Panc1 (cell line): Measurements from ENCODE around the gene SRSF5.

Source experiments
- POLR2AphosphoS5 ChIP-seq: IDR thresholded peaks from 2 replicates; pipeline ENCODE4 v1.6.1; 2012; ENCODE audit warnings: mild to moderate bottlenecking, low read depth, low read length, moderate library complexity
- SIN3A ChIP-seq: IDR thresholded peaks from 2 replicates; pipeline ENCODE4 v1.6.1; 2012; ENCODE audit warnings: low read depth, mild to moderate bottlenecking, low read length, moderate library complexity, borderline replicate concordance; ENCODE audit not compliant: insufficient read depth
- TCF7L2 ChIP-seq: IDR thresholded peaks from 2 replicates; pipeline ENCODE4 v1.6.1; 2011; ENCODE audit warnings: mild to moderate bottlenecking, low read depth, low read length, inconsistent platforms
- TF ChIP-seq, protein P1 (sequence below): fragments of 450-650 bp; IDR thresholded peaks from 2 replicates; pipeline ENCODE4 v1.5.1; 2017; ENCODE audit warnings: mild to moderate bottlenecking

DNA sequence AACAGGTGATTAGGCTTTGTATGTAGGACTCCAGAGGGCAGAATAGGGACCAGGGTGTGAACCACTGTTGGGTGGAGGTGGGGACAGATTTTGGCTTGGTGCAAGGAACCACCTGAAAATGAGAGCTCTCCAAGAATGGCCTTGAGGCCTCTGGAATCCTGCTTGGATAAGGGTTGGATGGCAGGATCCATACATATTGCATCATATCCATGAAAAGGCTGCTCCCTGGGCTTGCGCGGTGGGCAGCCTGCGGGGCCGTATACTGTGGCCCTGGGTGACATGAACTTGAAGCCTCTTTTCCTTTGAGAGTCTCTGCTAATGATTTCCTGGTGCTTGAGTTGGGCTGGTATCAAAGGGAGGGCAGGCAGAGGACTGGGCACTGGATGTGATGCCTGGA, 31.4 kb downstream of the SRSF5 start:
- TF ChIP-seq SIN3A (no peak), POLR2AphosphoS5 (no peak), TCF7L2 (no peak)
- TF ChIP-seq, protein P1, sequence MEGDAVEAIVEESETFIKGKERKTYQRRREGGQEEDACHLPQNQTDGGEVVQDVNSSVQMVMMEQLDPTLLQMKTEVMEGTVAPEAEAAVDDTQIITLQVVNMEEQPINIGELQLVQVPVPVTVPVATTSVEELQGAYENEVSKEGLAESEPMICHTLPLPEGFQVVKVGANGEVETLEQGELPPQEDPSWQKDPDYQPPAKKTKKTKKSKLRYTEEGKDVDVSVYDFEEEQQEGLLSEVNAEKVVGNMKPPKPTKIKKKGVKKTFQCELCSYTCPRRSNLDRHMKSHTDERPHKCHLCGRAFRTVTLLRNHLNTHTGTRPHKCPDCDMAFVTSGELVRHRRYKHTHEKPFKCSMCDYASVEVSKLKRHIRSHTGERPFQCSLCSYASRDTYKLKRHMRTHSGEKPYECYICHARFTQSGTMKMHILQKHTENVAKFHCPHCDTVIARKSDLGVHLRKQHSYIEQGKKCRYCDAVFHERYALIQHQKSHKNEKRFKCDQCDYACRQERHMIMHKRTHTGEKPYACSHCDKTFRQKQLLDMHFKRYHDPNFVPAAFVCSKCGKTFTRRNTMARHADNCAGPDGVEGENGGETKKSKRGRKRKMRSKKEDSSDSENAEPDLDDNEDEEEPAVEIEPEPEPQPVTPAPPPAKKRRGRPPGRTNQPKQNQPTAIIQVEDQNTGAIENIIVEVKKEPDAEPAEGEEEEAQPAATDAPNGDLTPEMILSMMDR = no peak
